ENCODE results near the gene PHTF2. TPM values are rescaled to one million over a fixed set of nuclear protein-coding genes. Genes with fewer than 3 reads are reported as not detected.

Gene PHTF2
- total and polyA plus RNA-seq, 10 of the 15 experiments (the other 5 are each of a cell fraction or from before 2014, with no cell fraction given) = 12.9 to 41.8 (median 27.0) TPM

DNA sequence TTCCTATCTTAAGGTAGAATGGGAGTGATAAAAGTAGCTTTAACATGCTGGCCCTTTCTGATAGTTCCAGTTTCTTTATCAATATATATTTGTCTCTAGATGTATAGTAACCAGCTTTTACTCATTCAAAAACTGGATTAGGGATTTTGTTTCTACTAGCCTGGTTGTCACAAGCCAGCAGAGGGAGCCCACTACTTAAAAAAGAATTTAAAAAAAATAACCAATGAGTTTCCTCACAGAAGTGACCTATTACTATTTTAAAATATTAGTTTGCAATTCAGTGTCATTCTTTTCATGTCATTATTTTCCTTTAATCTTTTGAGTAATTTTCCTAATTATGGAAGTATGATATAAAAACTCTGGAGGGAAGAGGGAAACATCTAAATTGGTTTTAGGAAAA lies 142.1 kb downstream of the PHTF2 start:
- Histone ChIP-seq H3K9ac (ENCODE audit: control insufficient read depth, insufficient read depth, low read length) (no peak overlapping the region), H3K9me3 (replicated peaks; ENCODE audit: control insufficient read depth, insufficient read depth, low read length) (no peaks in the 10 kb centered on the region), H3K4me3 (no peak overlapping the region), H3K36me3 (ENCODE audit: control insufficient read depth in 2 of 2, insufficient read depth in 2 of 2, low read length in 1 of 2) (no peaks in the 10 kb centered on the region; a peak in 1 of 4 replicates), H3K27ac (ENCODE audit: control insufficient read depth, insufficient read depth) (no peak overlapping the region), H2AFZ (ENCODE audit: control insufficient read depth, low read depth, low read length) (no peak overlapping the region; the same call in 1 of the 2 replicates), H4K20me1 (ENCODE audit: control insufficient read depth, insufficient read depth) (no peaks in the 10 kb centered on the region), H3K79me2 (ENCODE audit: control insufficient read depth, insufficient read depth, low read length) (no peaks in the 10 kb centered on the region), H3K4me2 (ENCODE audit: control insufficient read depth, insufficient read depth) (no peak overlapping the region), H3K27me3 (replicated peaks in 1 of 2; ENCODE audit: control insufficient read depth in 2 of 2, insufficient read depth in 2 of 2, low read length in 1 of 2) (no peaks in the 10 kb centered on the region), H3K4me1 (ENCODE audit: control insufficient read depth, insufficient read depth, low read length) (no peaks in the 10 kb centered on the region)
- intact Hi-C loops (cut with micrococcal nuclease; ENCODE audit: unreplicated experiment) = loop anchor here (1.0 kb wide), 1 partner anchor 100 kb away; no protein-coding TSS in a partner anchor
- no TSS peak for BruUV-seq (replicated peaks)
- RAD21 ChIA-PET (ENCODE audit: unreplicated experiment) = interaction anchor here (0.7 to 1.5 kb wide), 4 partner anchors 9 to 289 kb away, joined by 3 to 5 read pairs (median 4); no protein-coding TSS in a partner anchor
- peak; percentile 75 for ATAC-seq
- FAIRE-seq = no peak
- POLR2A ChIA-PET = no interaction called here
- SMC1A ChIA-PET (ENCODE audit: uncharacterized antibody, unreplicated experiment) = interaction anchor here (0.6 to 3.8 kb wide), 4 partner anchors 12 to 283 kb away, joined by 3 to 22 read pairs (median 5); no protein-coding TSS in a partner anchor
- no peak for DNase-seq (ENCODE audit: low read depth, low spot score)
- CTCF ChIA-PET = interaction anchor here (0.6 to 4.6 kb wide), 12 partner anchors 9 to 290 kb away, joined by 3 to 39 read pairs (median 3); no protein-coding TSS in a partner anchor
- in situ Hi-C loops (cut with MboI) = loop anchor here (5.0 kb wide), 1 partner anchor 102 kb away; no protein-coding TSS in a partner anchor
- no peak for TF ChIP-seq SMAD5 (IDR thresholded peaks at IDR 0.05; ENCODE audit: low read depth)
- TF ChIP-seq ZNF384 (IDR thresholded peaks at IDR 0.05; ENCODE audit: borderline replicate concordance, low read depth, low read length) = peak; percentile 47
- no peak for TF ChIP-seq SREBF2 (IDR thresholded peaks at IDR 0.05; ENCODE audit: low read length)
- TF ChIP-seq, protein P1, sequence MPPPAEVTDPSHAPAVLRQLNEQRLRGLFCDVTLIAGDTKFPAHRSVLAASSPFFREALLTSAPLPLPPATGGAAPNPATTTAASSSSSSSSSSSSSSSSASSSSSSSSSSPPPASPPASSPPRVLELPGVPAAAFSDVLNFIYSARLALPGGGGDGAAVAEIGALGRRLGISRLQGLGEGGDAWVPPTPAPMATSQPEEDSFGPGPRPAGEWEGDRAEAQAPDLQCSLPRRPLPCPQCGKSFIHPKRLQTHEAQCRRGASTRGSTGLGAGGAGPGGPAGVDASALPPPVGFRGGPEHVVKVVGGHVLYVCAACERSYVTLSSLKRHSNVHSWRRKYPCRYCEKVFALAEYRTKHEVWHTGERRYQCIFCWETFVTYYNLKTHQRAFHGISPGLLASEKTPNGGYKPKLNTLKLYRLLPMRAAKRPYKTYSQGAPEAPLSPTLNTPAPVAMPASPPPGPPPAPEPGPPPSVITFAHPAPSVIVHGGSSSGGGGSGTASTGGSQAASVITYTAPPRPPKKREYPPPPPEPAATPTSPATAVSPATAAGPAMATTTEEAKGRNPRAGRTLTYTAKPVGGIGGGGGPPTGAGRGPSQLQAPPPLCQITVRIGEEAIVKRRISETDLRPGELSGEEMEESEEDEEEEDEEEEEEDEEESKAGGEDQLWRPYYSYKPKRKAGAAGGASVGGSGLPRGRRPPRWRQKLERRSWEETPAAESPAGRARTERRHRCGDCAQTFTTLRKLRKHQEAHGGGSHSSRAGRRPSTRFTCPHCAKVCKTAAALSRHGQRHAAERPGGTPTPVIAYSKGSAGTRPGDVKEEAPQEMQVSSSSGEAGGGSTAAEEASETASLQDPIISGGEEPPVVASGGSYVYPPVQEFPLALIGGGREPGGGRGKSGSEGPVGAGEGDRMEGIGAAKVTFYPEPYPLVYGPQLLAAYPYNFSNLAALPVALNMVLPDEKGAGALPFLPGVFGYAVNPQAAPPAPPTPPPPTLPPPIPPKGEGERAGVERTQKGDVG (CRISPR knock-in tag; IDR thresholded peaks at IDR 0.05) = no peak
- TF ChIP-seq HDGF (IDR thresholded peaks at IDR 0.05) = no peak
- TF ChIP-seq, protein P2, sequence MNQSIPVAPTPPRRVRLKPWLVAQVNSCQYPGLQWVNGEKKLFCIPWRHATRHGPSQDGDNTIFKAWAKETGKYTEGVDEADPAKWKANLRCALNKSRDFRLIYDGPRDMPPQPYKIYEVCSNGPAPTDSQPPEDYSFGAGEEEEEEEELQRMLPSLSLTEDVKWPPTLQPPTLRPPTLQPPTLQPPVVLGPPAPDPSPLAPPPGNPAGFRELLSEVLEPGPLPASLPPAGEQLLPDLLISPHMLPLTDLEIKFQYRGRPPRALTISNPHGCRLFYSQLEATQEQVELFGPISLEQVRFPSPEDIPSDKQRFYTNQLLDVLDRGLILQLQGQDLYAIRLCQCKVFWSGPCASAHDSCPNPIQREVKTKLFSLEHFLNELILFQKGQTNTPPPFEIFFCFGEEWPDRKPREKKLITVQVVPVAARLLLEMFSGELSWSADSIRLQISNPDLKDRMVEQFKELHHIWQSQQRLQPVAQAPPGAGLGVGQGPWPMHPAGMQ (IDR thresholded peaks at IDR 0.05; ENCODE audit: borderline replicate concordance) = no peak
- TF ChIP-seq, protein P3, sequence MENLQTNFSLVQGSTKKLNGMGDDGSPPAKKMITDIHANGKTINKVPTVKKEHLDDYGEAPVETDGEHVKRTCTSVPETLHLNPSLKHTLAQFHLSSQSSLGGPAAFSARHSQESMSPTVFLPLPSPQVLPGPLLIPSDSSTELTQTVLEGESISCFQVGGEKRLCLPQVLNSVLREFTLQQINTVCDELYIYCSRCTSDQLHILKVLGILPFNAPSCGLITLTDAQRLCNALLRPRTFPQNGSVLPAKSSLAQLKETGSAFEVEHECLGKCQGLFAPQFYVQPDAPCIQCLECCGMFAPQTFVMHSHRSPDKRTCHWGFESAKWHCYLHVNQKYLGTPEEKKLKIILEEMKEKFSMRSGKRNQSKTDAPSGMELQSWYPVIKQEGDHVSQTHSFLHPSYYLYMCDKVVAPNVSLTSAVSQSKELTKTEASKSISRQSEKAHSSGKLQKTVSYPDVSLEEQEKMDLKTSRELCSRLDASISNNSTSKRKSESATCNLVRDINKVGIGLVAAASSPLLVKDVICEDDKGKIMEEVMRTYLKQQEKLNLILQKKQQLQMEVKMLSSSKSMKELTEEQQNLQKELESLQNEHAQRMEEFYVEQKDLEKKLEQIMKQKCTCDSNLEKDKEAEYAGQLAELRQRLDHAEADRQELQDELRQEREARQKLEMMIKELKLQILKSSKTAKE (IDR thresholded peaks at IDR 0.05; ENCODE audit: low read depth, poor library complexity, severe bottlenecking) = peak; percentile 7
- TF ChIP-seq RCOR1 (conservative IDR thresholded peaks at IDR 0.05; ENCODE audit: low read depth, low read length) = no peak
- no peak for TF ChIP-seq ZNF217 (IDR thresholded peaks at IDR 0.05)
- no peak for TF ChIP-seq CBFB (IDR thresholded peaks at IDR 0.05; ENCODE audit: low read depth)
- TF ChIP-seq MYB (IDR thresholded peaks at IDR 0.05; ENCODE audit: borderline replicate concordance, low read depth, low read length) = no peak
- TF ChIP-seq NFIC (IDR thresholded peaks at IDR 0.05; ENCODE audit: low read depth, low read length) = no peak
- TF ChIP-seq BACH1 (IDR thresholded peaks at IDR 0.05; ENCODE audit: borderline replicate concordance) = no peak
- TF ChIP-seq CREB1 (IDR thresholded peaks at IDR 0.05; ENCODE audit: low read depth) = no peak
- TF ChIP-seq ZZZ3 (IDR thresholded peaks at IDR 0.05; ENCODE audit: control insufficient read depth, insufficient read length, low read depth) = no peak
- no peak for TF ChIP-seq POLR2AphosphoS2 (IDR thresholded peaks at IDR 0.05; ENCODE audit: low read depth, low read length)
- TF ChIP-seq SMC3 (IDR thresholded peaks at IDR 0.05; ENCODE audit: borderline replicate concordance, low read length) = peak; percentile 38; the same call in 1 of the 2 replicates
- TF ChIP-seq MYC (IDR thresholded peaks at IDR 0.05; ENCODE audit: insufficient read depth, insufficient read length, insufficient replicate concordance, low read length, severe bottlenecking) = no peak
